MM.1S (cell line): ENCODE measurements around the gene ATXN1.

Experiments used
- EZH2 ChIP-seq: fragments of 300-600 bp; sonication (generic); optimal IDR thresholded peaks from 2 replicates; pipeline ENCODE3; 2017; ENCODE audit warnings: low read depth, mild to moderate bottlenecking, antibody characterized with exemption, low read length, mixed read lengths
- EZH2phosphoT487 ChIP-seq: fragments of 300-600 bp; sonication (generic); IDR thresholded peaks from 2 replicates; pipeline ENCODE4 v1.6.1; 2018; ENCODE audit warnings: antibody characterized with exemption, low read length
- TF ChIP-seq, protein P1 (sequence below): fragments of 300-600 bp; sonication (generic); IDR thresholded peaks from 2 replicates; pipeline ENCODE4 v1.5.1; 2016; ENCODE audit warnings: antibody characterized with exemption, low read length, mixed read lengths

DNA sequence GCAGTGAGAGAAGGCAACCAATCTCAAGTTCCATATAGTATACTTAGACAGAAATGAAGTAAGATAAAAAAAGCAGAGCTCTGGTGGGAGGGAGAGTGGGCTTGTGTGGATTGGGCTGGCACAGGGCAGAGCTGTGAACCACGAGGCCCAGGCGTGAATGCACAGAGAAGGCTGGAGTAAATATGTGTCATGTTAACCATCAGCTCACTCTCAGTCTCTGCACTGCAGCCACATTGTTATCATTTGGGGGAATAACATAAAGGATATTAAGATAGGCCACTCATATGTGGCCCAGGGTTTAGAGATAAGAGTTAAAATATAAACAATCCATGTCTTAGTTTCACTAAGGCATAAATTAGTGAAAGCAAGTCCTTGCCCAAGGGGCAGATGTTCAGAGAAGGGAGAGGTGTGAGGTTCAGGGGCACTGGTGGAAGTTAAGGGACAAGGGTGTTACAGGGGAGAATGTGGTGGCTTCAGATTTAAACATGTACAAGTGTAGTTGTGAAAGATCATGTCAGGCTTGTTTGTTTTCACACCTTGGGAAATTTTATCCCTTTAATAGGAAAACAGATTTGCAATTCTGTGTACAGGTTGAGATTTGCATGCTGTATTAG lies 508.5 kb downstream of the ATXN1 start:
- TF ChIP-seq, protein P1, sequence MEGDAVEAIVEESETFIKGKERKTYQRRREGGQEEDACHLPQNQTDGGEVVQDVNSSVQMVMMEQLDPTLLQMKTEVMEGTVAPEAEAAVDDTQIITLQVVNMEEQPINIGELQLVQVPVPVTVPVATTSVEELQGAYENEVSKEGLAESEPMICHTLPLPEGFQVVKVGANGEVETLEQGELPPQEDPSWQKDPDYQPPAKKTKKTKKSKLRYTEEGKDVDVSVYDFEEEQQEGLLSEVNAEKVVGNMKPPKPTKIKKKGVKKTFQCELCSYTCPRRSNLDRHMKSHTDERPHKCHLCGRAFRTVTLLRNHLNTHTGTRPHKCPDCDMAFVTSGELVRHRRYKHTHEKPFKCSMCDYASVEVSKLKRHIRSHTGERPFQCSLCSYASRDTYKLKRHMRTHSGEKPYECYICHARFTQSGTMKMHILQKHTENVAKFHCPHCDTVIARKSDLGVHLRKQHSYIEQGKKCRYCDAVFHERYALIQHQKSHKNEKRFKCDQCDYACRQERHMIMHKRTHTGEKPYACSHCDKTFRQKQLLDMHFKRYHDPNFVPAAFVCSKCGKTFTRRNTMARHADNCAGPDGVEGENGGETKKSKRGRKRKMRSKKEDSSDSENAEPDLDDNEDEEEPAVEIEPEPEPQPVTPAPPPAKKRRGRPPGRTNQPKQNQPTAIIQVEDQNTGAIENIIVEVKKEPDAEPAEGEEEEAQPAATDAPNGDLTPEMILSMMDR, result no peak
- no peak for TF ChIP-seq EZH2
- no peak for TF ChIP-seq EZH2phosphoT487
